Neural cell (in vitro differentiated cells): ENCODE data around the gene MRPL53. TPM values are rescaled to one million over a fixed set of nuclear protein-coding genes. Genes with fewer than 3 reads are reported as not detected.

ENCODE experiments used
- H2AFZ ChIP-seq: fragments of 200-600, 300-800 bp; sonication (generic), shearing (Covaris generic); 2 replicates; pipeline ENCODE4 v1.6.0; 2014; ENCODE audit warnings: low read depth, mild to moderate bottlenecking, antibody characterized with exemption, low read length, moderate library complexity
- H3F3A ChIP-seq: fragments of 200-600 bp; shearing (Covaris generic); 2 replicates; pipeline ENCODE4 v1.6.1; 2016; ENCODE audit warnings: mild to moderate bottlenecking, moderate library complexity, mixed read lengths, antibody characterized with exemption, low read length; ENCODE audit not compliant: insufficient read depth, poor library complexity, severe bottlenecking
- H3K27ac ChIP-seq: fragments of 200-600, 300-800 bp; sonication (generic), shearing (Covaris generic); 2 replicates; pipeline ENCODE4 v1.5.1; 2014; ENCODE audit warnings: mild to moderate bottlenecking, low read length, moderate library complexity
- H3K27me3 ChIP-seq: fragments of 300-800, 200-600 bp; sonication (generic), shearing (Covaris generic); 2 replicates; pipeline ENCODE4 v1.6.0; 2014; ENCODE audit warnings: mild to moderate bottlenecking, low read depth, low read length, moderate library complexity; ENCODE audit not compliant: insufficient read depth
- H3K36me3 ChIP-seq: fragments of 300-800, 200-600 bp; sonication (generic), shearing (Covaris generic); 2 replicates; pipeline ENCODE4 v1.5.1; 2014; ENCODE audit warnings: mild to moderate bottlenecking, antibody characterized with exemption, low read length, moderate library complexity; ENCODE audit not compliant: insufficient read depth
- H3K4me2 ChIP-seq: fragments of 300-800, 200-600 bp; sonication (generic), shearing (Covaris generic); 2 replicates; pipeline ENCODE4 v1.6.0; 2014; ENCODE audit warnings: mild to moderate bottlenecking, low read length
- H3K4me3 ChIP-seq: fragments of 300-800, 200-600 bp; sonication (generic), shearing (Covaris generic); 2 replicates; pipeline ENCODE4 v1.5.1; 2014; ENCODE audit warnings: mild to moderate bottlenecking, low read length, moderate library complexity
- H3K79me2 ChIP-seq: fragments of 200-600 bp; shearing (Covaris generic); replicated peaks from 2 replicates; pipeline ENCODE4 v1.6.0; 2014; ENCODE audit warnings: mild to moderate bottlenecking, low read length, moderate library complexity; ENCODE audit not compliant: insufficient read depth
- H3K9ac ChIP-seq: fragments of 300-800, 200-600 bp; sonication (generic), shearing (Covaris generic); 2 replicates; pipeline ENCODE4 v1.6.1; 2016; ENCODE audit warnings: mild to moderate bottlenecking, low read length, mixed read lengths
- H3K9me2 ChIP-seq: fragments of 200-600 bp; shearing (Covaris generic); 2 replicates; pipeline ENCODE4 v1.6.1; 2016; ENCODE audit warnings: mild to moderate bottlenecking, low read length, mixed read lengths; ENCODE audit not compliant: insufficient read depth
- H3K9me3 ChIP-seq: fragments of 200-600, 300-800 bp; sonication (generic), shearing (Covaris generic); 2 replicates; pipeline ENCODE4 v1.6.1; 2016; ENCODE audit warnings: mild to moderate bottlenecking, mixed run types, low read length, moderate library complexity, mixed read lengths
- H4K20me1 ChIP-seq: fragments of 200-600 bp; shearing (Covaris generic); 2 replicates; pipeline ENCODE4 v1.6.1; 2016; ENCODE audit warnings: mild to moderate bottlenecking, mixed run types; ENCODE audit not compliant: insufficient read depth
- CTCF ChIP-seq: fragments of 450-650 bp; IDR thresholded peaks from 2 replicates; pipeline ENCODE4 v1.5.1; 2014; ENCODE audit warnings: antibody characterized with exemption, mild to moderate bottlenecking, moderate library complexity; ENCODE audit not compliant: poor library complexity, severe bottlenecking
- EP300 ChIP-seq: fragments of 450-650 bp; conservative IDR thresholded peaks from 2 replicates; pipeline ENCODE4 v1.6.1; 2014; ENCODE audit warnings: antibody characterized with exemption, mild to moderate bottlenecking, moderate library complexity; ENCODE audit not compliant: poor library complexity, severe bottlenecking
- EZH2 ChIP-seq: fragments of 200-600, 300-800 bp; shearing (Covaris generic), sonication (generic); IDR thresholded peaks from 2 replicates; pipeline ENCODE4 v1.6.1; 2014; ENCODE audit warnings: antibody characterized with exemption, low read length, borderline replicate concordance, mild to moderate bottlenecking; ENCODE audit not compliant: insufficient read depth, poor library complexity, severe bottlenecking
- MXI1 ChIP-seq: fragments of 450-650 bp; conservative IDR thresholded peaks from 2 replicates; pipeline ENCODE4 v1.6.1; 2014; ENCODE audit warnings: antibody characterized with exemption, mild to moderate bottlenecking; ENCODE audit not compliant: poor library complexity, severe bottlenecking
- POLR2AphosphoS5 ChIP-seq: IDR thresholded peaks from 2 replicates; pipeline ENCODE4 v1.6.1; 2012
- RAD21 ChIP-seq: fragments of 450-650 bp; conservative IDR thresholded peaks from 2 replicates; pipeline ENCODE4 v1.6.1; 2014; ENCODE audit warnings: antibody characterized with exemption, mild to moderate bottlenecking, moderate library complexity
- REST ChIP-seq: IDR thresholded peaks from 2 replicates; pipeline ENCODE4 v1.6.1; 2012; ENCODE audit warnings: borderline replicate concordance
- SMC3 ChIP-seq: fragments of 450-650 bp; conservative IDR thresholded peaks from 2 replicates; pipeline ENCODE4 v1.6.1; 2014; ENCODE audit warnings: antibody characterized with exemption, mild to moderate bottlenecking, moderate library complexity; ENCODE audit not compliant: poor library complexity
- TAF1 ChIP-seq: IDR thresholded peaks from 2 replicates; pipeline ENCODE4 v1.6.1; 2012; ENCODE audit warnings: low read depth
- polyA plus RNA-seq: library from polyadenylated mRNA; depleted of rRNA; stranded (reverse); fragments of >200 nt; gene quantifications from 2 replicates; pipeline ENCODE4 v1.2.3, GENCODE V29; 2014

MRPL53 gene
- polyA plus RNA-seq, 1 donor from 2014 or later, result 28.0 TPM

- Histone ChIP-seq H3K79me2 (no peaks in the 10 kb centered on the region), H3K27ac (no peak overlapping the region), H3K9ac (no peak overlapping the region), H4K20me1 (no peaks in the 10 kb centered on the region), H3F3A (no peaks in the 10 kb centered on the region), H3K27me3 (peaks cover 11% of the 10 kb centered on the region), H3K4me2 (no peak overlapping the region), H3K4me3 (no peak overlapping the region), H2AFZ (no peak overlapping the region), H3K9me2 (no peaks in the 10 kb centered on the region), H3K36me3 (no peaks in the 10 kb centered on the region), H3K9me3 (no peaks in the 10 kb centered on the region)
- TF ChIP-seq MXI1 (no peak), RAD21 (no peak), TAF1 (no peak), EZH2 (no peak), CTCF (no peak), SMC3 (no peak), POLR2AphosphoS5 (no peak), EP300 (no peak), REST (no peak)
These were observed 36.2 kb downstream of the MRPL53 start for GRCh38 chr2:74436111-74436805.

GRCh38 chr2:74430502-74430901 lies 42.0 kb downstream of the MRPL53 start:
- no peaks in the 10 kb centered on the region for H3K36me3 ChIP-seq
- no peak overlapping the region for H2AFZ ChIP-seq
- no peaks in the 10 kb centered on the region for H3K9me3 ChIP-seq
- no peak overlapping the region for H3K4me3 ChIP-seq
- H4K20me1 ChIP-seq, result no peaks in the 10 kb centered on the region
- H3K9me2 ChIP-seq, result no peaks in the 10 kb centered on the region
- H3K27me3 ChIP-seq, result no peaks in the 10 kb centered on the region
- H3K9ac ChIP-seq, result no peak overlapping the region
- H3K27ac ChIP-seq, result no peak overlapping the region
- no peak for TF ChIP-seq REST
- TF ChIP-seq POLR2AphosphoS5, result no peak
- no peak for TF ChIP-seq EP300
- TF ChIP-seq EZH2, result no peak
- no peak for TF ChIP-seq SMC3
- TF ChIP-seq CTCF, result no peak
- TF ChIP-seq RAD21, result no peak
- no peak for TF ChIP-seq TAF1
- TF ChIP-seq MXI1, result no peak
- H3F3A ChIP-seq, result no peaks in the 10 kb centered on the region
- no peak overlapping the region for H3K4me2 ChIP-seq
- H3K79me2 ChIP-seq, result no peaks in the 10 kb centered on the region
